Left ventricle myocardium superior (tissue), 1 donor: ENCODE data around the gene KIRREL3. TPM values are rescaled to one million over a fixed set of nuclear protein-coding genes. Genes with fewer than 3 reads are reported as not detected.

Experiments used
- microRNA-seq: library from miRNA; unstranded; fragments of <30 nt; microRNA quantifications from one replicate; pipeline ENCODE4 v1.2.0, GENCODE V29; 2020; ENCODE audit warnings: borderline number of aligned reads
- total RNA-seq: library from RNA; stranded (reverse); fragmentation: NEBNext Ultra II Directional; extraction: Animal tissue kit (Norgen Biotek cat#: 25700); gene quantifications from one replicate; pipeline ENCODE4 v1.2.1, GENCODE V29; 2021
- donor health status: DM: no; HTN: yes; CAD: no; lungs with severe emphysema.

The KIRREL3 gene
- total RNA-seq, 1 donor from 2014 or later, result 0.35 TPM

Small RNA genes lying within 50 kb of the gene (microRNA-seq; reads per million reads assigned to microRNA genes)
- gene MIR3167, result not detected
